GM21737 (cell line): ENCODE results near the gene KRTAP4-3.
"Not testable (repeated sequence)": the region's sequence is repeated elsewhere in the genome, so short reads cannot be mapped to it uniquely, and the experiment has no call there.

Experiments used
- ATAC-seq: cut with Tn5 transposase; IDR thresholded peaks from one replicate; pipeline ENCODE4 v1.9.1; 2021; ENCODE audit warnings: mild to moderate bottlenecking, moderate library complexity; ENCODE audit not compliant: unreplicated experiment

Gene KRTAP4-3

GRCh38 chr17:41119696-41120690 lies 48.0 kb downstream of the KRTAP4-3 start:
- ATAC-seq: not testable (repeated sequence)

GRCh38 chr17:41118721-41119120 lies 49.3 kb downstream of the KRTAP4-3 start:
- ATAC-seq: no peak

- ATAC-seq: not testable (repeated sequence)
Measured at GRCh38 chr17:41117846-41118386, 50.1 kb downstream of the KRTAP4-3 start, which contains the start of gene KRTAP4-11. KRTAP4-11 (minus strand) TSS chr17:41118373; CDS start chr17:41118315, 58 bp downstream.
